Brain microvascular endothelial cell (primary cell): ENCODE results near the gene ASIC2.

Experiments used
- DNase-seq: peaks from one replicate; pipeline ENCODE4 v3.0.0-alpha.2; 2020
- H3K27ac ChIP-seq: fragments of 250-450 bp; sonication (Bioruptor Pico); 2 replicates; pipeline ENCODE4 v1.5.1; 2020; ENCODE audit warnings: mild to moderate bottlenecking, moderate library complexity
- H3K27me3 ChIP-seq: fragments of 250-450 bp; sonication (Bioruptor Pico); replicated peaks from 2 replicates; pipeline ENCODE4 v1.5.1; 2020; ENCODE audit warnings: mild to moderate bottlenecking
- H3K36me3 ChIP-seq: fragments of 250-450 bp; sonication (Bioruptor Pico); replicated peaks from 2 replicates; pipeline ENCODE4 v1.5.1; 2020; ENCODE audit warnings: mild to moderate bottlenecking
- H3K4me3 ChIP-seq: 2 replicates; pipeline ENCODE4 v1.5.1; 2011; ENCODE audit warnings: low read depth, mild to moderate bottlenecking, control low read depth, low read length, moderate library complexity
- CTCF ChIP-seq: IDR thresholded peaks from 2 replicates; pipeline ENCODE4 v1.5.1; 2011; ENCODE audit warnings: low read depth, mild to moderate bottlenecking, moderate library complexity, low read length, control low read depth, inconsistent platforms; ENCODE audit errors: missing control alignments
- in situ Hi-C: cut with HindIII; loops from 2 replicates; pipeline ENCODE4 v1.10.0; 2017; ENCODE audit warnings: low sequenced_read_pairs, low pct_ligation_motif_present

ASIC2 gene

GRCh38 chr17:33261820-33262219 lies 31.3 kb downstream of the ASIC2 start:
- H3K27ac ChIP-seq: no peak overlapping the region
- H3K27me3 ChIP-seq: no peaks in the 10 kb centered on the region
- DNase-seq: no peak
- in situ Hi-C loops: no loop called here
- no peak for TF ChIP-seq CTCF
- no peak overlapping the region for H3K4me3 ChIP-seq
- no peaks in the 10 kb centered on the region for H3K36me3 ChIP-seq

GRCh38 chr17:33260638-33261037 lies 32.5 kb downstream of the ASIC2 start:
- no peak for DNase-seq
- in situ Hi-C loops: no loop called here
- H3K4me3 ChIP-seq: no peak overlapping the region
- TF ChIP-seq CTCF: no peak
- H3K27ac ChIP-seq: no peak overlapping the region
- no peaks in the 10 kb centered on the region for H3K27me3 ChIP-seq
- no peaks in the 10 kb centered on the region for H3K36me3 ChIP-seq

GRCh38 chr17:33258296-33258695 lies 34.8 kb downstream of the ASIC2 start:
- no peak for TF ChIP-seq CTCF
- H3K36me3 ChIP-seq: no peaks in the 10 kb centered on the region
- no peak overlapping the region for H3K27ac ChIP-seq
- H3K4me3 ChIP-seq: no peak overlapping the region
- in situ Hi-C loops: no loop called here
- no peaks in the 10 kb centered on the region for H3K27me3 ChIP-seq
- no peak for DNase-seq

- DNase-seq: no peak
- in situ Hi-C loops: no loop called here
- Histone ChIP-seq H3K36me3 (no peaks in the 10 kb centered on the region), H3K27me3 (no peaks in the 10 kb centered on the region), H3K27ac (no peak overlapping the region), H3K4me3 (no peak overlapping the region)
- TF ChIP-seq CTCF: no peak
Measured at GRCh38 chr17:33245183-33245582, 47.9 kb downstream of the ASIC2 start.

- Histone ChIP-seq H3K36me3 (no peaks in the 10 kb centered on the region), H3K27me3 (no peaks in the 10 kb centered on the region), H3K4me3 (no peak overlapping the region), H3K27ac (no peak overlapping the region)
- in situ Hi-C loops: no loop called here
- no peak for DNase-seq
- TF ChIP-seq CTCF: no peak
Measured at GRCh38 chr17:33243732-33244131, 49.4 kb downstream of the ASIC2 start.

- Histone ChIP-seq H3K27me3 (no peaks in the 10 kb centered on the region), H3K4me3 (no peak overlapping the region), H3K36me3 (no peaks in the 10 kb centered on the region), H3K27ac (no peak overlapping the region)
- in situ Hi-C loops: no loop called here
- DNase-seq: no peak
- no peak for TF ChIP-seq CTCF
Measured at GRCh38 chr17:33242375-33243124, 50.5 kb downstream of the ASIC2 start.
